ENCODE results near the gene KRT14. TPM values are rescaled to one million over a fixed set of nuclear protein-coding genes. Genes with fewer than 3 reads are reported as not detected.

KRT14 gene
- total and polyA plus RNA-seq, 8 donors, result 0.26 to 0.38 (median 0.29) TPM; not detected in 4

- no peak for TF ChIP-seq CTCF (IDR thresholded peaks at IDR 0.05)
- Histone ChIP-seq H3K4me1 (peaks cover 4 to 6% (median 5%) of the 10 kb centered on the region in 3 donors), H3K27ac (no peak overlapping the region), H3K4me3 (no peak overlapping the region), H3K9me3 (no peaks in the 10 kb centered on the region), H3K36me3 (no peaks in the 10 kb centered on the region), H3K27me3 (no peaks in the 10 kb centered on the region)
- DNase-seq (peak in 1 of 6 donors; percentile 0), FAIRE-seq (no peak), ATAC-seq (no peak)
- WGBS, 2 donors, result 53 to 61% methylated on average over 5 of the region's 5 CpGs
- intact Hi-C loops (cut with DNase I), result no loop called here
Observed at GRCh38 chr17:41632482-41633105, 45.9 kb upstream of the KRT14 start.

GRCh38 chr17:41631898-41632285 lies 45.2 kb upstream of the KRT14 start:
- no peaks in the 10 kb centered on the region for H3K36me3 ChIP-seq
- peak in 1 of 6 donors; percentile 51 for DNase-seq
- no peak for ATAC-seq
- no peaks in the 10 kb centered on the region for H3K9me3 ChIP-seq
- H3K4me3 ChIP-seq, result no peak overlapping the region
- H3K27ac ChIP-seq, result no peak overlapping the region
- 75 to 86% methylated on average over 15 of the region's 15 CpGs for WGBS, 2 donors
- no peak for FAIRE-seq
- H3K27me3 ChIP-seq, result no peaks in the 10 kb centered on the region
- peaks cover 4 to 6% (median 5%) of the 10 kb centered on the region in 3 donors for H3K4me1 ChIP-seq
- TF ChIP-seq CTCF (IDR thresholded peaks at IDR 0.05), result no peak
- intact Hi-C loops (cut with DNase I), result no loop called here

- no peak for ATAC-seq
- peak in 1 of 6 donors; percentile 20 for DNase-seq
- no peak for FAIRE-seq
- Histone ChIP-seq H3K36me3 (no peaks in the 10 kb centered on the region), H3K27ac (no peak overlapping the region), H3K27me3 (no peaks in the 10 kb centered on the region), H3K9me3 (no peaks in the 10 kb centered on the region), H3K4me3 (no peak overlapping the region), H3K4me1 (peaks cover 4 to 6% (median 5%) of the 10 kb centered on the region in 3 donors)
- no peak for TF ChIP-seq CTCF (IDR thresholded peaks at IDR 0.05)
- intact Hi-C loops (cut with DNase I), result no loop called here
- WGBS, 2 donors, result 63 to 67% methylated on average over 8 of the region's 8 CpGs
Observed at GRCh38 chr17:41631025-41631897, 44.6 kb upstream of the KRT14 start.

- DNase-seq (peak in 1 of 6 donors; percentile 43), ATAC-seq (no peak), FAIRE-seq (no peak)
- intact Hi-C loops (cut with DNase I), result no loop called here
- H3K4me3 ChIP-seq, result no peak overlapping the region
- no peaks in the 10 kb centered on the region for H3K27me3 ChIP-seq
- H3K36me3 ChIP-seq, result no peaks in the 10 kb centered on the region
- H3K27ac ChIP-seq, result no peak overlapping the region
- no peaks in the 10 kb centered on the region for H3K9me3 ChIP-seq
- peaks cover 0 to under 1% (median 0%) of the 10 kb centered on the region in 3 donors for H3K4me1 ChIP-seq
- 76 to 78% methylated on average over 13 of the region's 13 CpGs for WGBS, 2 donors
- TF ChIP-seq CTCF (IDR thresholded peaks at IDR 0.05), result no peak
Observed at GRCh38 chr17:41629826-41630670, 43.4 kb upstream of the KRT14 start.

Data from pancreas (tissue), 10 donors.